ENCODE results near the gene HECW1.

Gene HECW1

GRCh38 chr7:43249823-43250145, 137.3 kb downstream of the HECW1 start:
- peak overlapping the region; percentile 53 for H3K27ac ChIP-seq (ENCODE audit: low read length)
- no peaks in the 10 kb centered on the region for H3K36me3 ChIP-seq (ENCODE audit: control insufficient read depth in 2 of 2, insufficient read depth in 2 of 2, low read length in 2 of 2)
- no peaks in the 10 kb centered on the region for H3K9me3 ChIP-seq (ENCODE audit: control insufficient read depth in 2 of 2, low read length in 2 of 2)
- peak overlapping the region; percentile 14 to 64 for H3K4me3 ChIP-seq (ENCODE audit: low read length in 2 of 2)
- no peaks in the 10 kb centered on the region for H3K27me3 ChIP-seq (ENCODE audit: control insufficient read depth in 1 of 2, insufficient read depth in 2 of 2, low read length in 2 of 2)
- peak overlapping the region; percentile 0 to 18 for H3K9ac ChIP-seq (ENCODE audit: low read length in 2 of 2)
- peaks cover 16% of the 10 kb centered on the region for H3K4me1 ChIP-seq (ENCODE audit: control insufficient read depth, insufficient read depth, low read length)

- no peak overlapping the region for H3K27ac ChIP-seq (ENCODE audit: low read length)
- H3K9ac ChIP-seq (ENCODE audit: low read length in 2 of 2): no peak overlapping the region
- no peak overlapping the region for H3K4me3 ChIP-seq (ENCODE audit: low read length in 2 of 2)
- no peaks in the 10 kb centered on the region for H3K4me1 ChIP-seq (ENCODE audit: control insufficient read depth, insufficient read depth, low read length)
- H3K9me3 ChIP-seq (ENCODE audit: control insufficient read depth in 2 of 2, low read length in 2 of 2): no peaks in the 10 kb centered on the region
- no peaks in the 10 kb centered on the region for H3K27me3 ChIP-seq (ENCODE audit: control insufficient read depth in 1 of 2, insufficient read depth in 2 of 2, low read length in 2 of 2)
- H3K36me3 ChIP-seq (ENCODE audit: control insufficient read depth in 2 of 2, insufficient read depth in 2 of 2, low read length in 2 of 2): no peaks in the 10 kb centered on the region
These were observed 148.8 kb downstream of the HECW1 start for GRCh38 chr7:43260980-43261878.

DNA sequence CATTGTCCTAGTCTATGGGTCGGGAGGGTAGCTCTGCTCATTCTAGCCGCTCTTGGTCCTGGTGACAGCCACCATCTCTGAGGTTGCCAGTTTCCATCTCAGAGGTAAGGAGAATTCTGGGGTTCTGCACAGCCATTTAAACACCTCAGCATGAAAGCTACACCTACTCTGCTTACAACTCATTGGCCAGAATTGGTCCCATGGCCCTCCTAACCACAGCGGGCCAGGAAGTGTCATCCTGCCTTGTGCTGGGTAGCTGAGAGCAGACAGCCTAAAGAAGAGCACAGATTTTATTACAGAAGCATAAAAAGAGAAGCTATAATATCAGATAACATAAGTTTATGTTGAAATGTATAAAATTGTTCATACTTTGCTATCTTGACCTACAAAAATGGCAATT, 152.7 kb downstream of the HECW1 start:
- H3K4me1 ChIP-seq (ENCODE audit: control insufficient read depth, insufficient read depth, low read length): no peaks in the 10 kb centered on the region

DNA sequence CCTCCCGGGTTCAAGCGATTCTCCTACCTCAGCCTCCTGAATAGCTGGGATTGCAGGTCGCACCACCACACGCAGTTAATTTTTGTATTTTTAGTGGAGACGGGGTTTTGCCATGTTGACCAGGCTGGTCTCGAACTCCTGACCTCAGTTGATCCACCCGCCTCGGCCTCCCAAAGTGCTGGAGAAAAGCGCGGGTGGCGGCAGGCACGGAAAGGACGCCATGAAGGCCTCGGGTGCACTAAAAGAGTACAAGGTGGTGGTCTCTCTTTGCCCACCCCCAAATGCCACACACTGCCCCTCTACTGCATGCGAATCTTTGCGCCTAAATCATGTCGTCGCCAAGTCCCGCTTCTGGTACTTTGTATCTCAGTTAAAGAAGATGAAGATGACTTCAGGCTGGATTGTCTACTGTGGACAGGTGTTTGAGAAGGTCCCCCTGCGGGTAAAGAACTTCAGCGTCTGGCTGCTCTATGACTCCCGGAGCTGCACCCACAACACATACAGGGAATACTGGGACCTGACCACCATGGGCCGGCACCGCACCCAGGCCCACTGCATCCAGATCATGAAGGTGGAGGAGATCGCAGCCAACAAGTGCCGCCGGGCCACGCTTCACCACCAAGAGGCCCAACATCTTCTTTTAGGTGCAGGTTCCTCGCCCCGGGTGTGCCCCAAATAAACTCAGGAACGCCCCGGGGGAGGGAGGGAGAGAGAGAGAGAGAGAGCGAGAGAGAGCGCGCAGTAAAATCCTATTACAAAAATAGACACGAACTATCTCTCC, 161.7 kb downstream of the HECW1 start:
- Histone ChIP-seq H3K36me3 (ENCODE audit: control insufficient read depth in 2 of 2, insufficient read depth in 2 of 2, low read length in 2 of 2) (no peaks in the 10 kb centered on the region), H3K27ac (ENCODE audit: low read length) (no peak overlapping the region), H3K9ac (ENCODE audit: low read length in 2 of 2) (no peak overlapping the region), H3K9me3 (ENCODE audit: control insufficient read depth in 2 of 2, low read length in 2 of 2) (no peaks in the 10 kb centered on the region), H3K27me3 (ENCODE audit: control insufficient read depth in 1 of 2, insufficient read depth in 2 of 2, low read length in 2 of 2) (no peaks in the 10 kb centered on the region), H3K4me1 (ENCODE audit: control insufficient read depth, insufficient read depth, low read length) (no peaks in the 10 kb centered on the region), H3K4me3 (ENCODE audit: low read length in 2 of 2) (no peak overlapping the region)

More for the DNA sequence above, 152.7 kb downstream of the HECW1 start:
- H3K27ac ChIP-seq (ENCODE audit: low read length): no peak overlapping the region
- H3K4me3 ChIP-seq (ENCODE audit: low read length in 2 of 2): no peak overlapping the region
- no peaks in the 10 kb centered on the region for H3K9me3 ChIP-seq (ENCODE audit: control insufficient read depth in 2 of 2, low read length in 2 of 2)
- H3K27me3 ChIP-seq (ENCODE audit: control insufficient read depth in 1 of 2, insufficient read depth in 2 of 2, low read length in 2 of 2): no peaks in the 10 kb centered on the region
- H3K36me3 ChIP-seq (ENCODE audit: control insufficient read depth in 2 of 2, insufficient read depth in 2 of 2, low read length in 2 of 2): no peaks in the 10 kb centered on the region
- H3K9ac ChIP-seq (ENCODE audit: low read length in 2 of 2): no peak overlapping the region

GRCh38 chr7:43274752-43275151, 162.3 kb downstream of the HECW1 start:
- Histone ChIP-seq H3K9ac (ENCODE audit: low read length in 2 of 2) (no peak overlapping the region), H3K4me3 (ENCODE audit: low read length in 2 of 2) (no peak overlapping the region), H3K9me3 (ENCODE audit: control insufficient read depth in 2 of 2, low read length in 2 of 2) (no peaks in the 10 kb centered on the region), H3K36me3 (ENCODE audit: control insufficient read depth in 2 of 2, insufficient read depth in 2 of 2, low read length in 2 of 2) (no peaks in the 10 kb centered on the region), H3K27me3 (ENCODE audit: control insufficient read depth in 1 of 2, insufficient read depth in 2 of 2, low read length in 2 of 2) (no peaks in the 10 kb centered on the region), H3K27ac (ENCODE audit: low read length) (no peak overlapping the region), H3K4me1 (ENCODE audit: control insufficient read depth, insufficient read depth, low read length) (no peaks in the 10 kb centered on the region)

- H3K27ac ChIP-seq (ENCODE audit: low read length): no peak overlapping the region
- no peak overlapping the region for H3K4me3 ChIP-seq (ENCODE audit: low read length in 2 of 2)
- H3K36me3 ChIP-seq (ENCODE audit: control insufficient read depth in 2 of 2, insufficient read depth in 2 of 2, low read length in 2 of 2): no peaks in the 10 kb centered on the region
- no peaks in the 10 kb centered on the region for H3K9me3 ChIP-seq (ENCODE audit: control insufficient read depth in 2 of 2, low read length in 2 of 2)
- H3K4me1 ChIP-seq (ENCODE audit: control insufficient read depth, insufficient read depth, low read length): no peaks in the 10 kb centered on the region
- no peak overlapping the region for H3K9ac ChIP-seq (ENCODE audit: low read length in 2 of 2)
- no peaks in the 10 kb centered on the region for H3K27me3 ChIP-seq (ENCODE audit: control insufficient read depth in 1 of 2, insufficient read depth in 2 of 2, low read length in 2 of 2)
These were observed 164.1 kb downstream of the HECW1 start for GRCh38 chr7:43276547-43276946.

DNA sequence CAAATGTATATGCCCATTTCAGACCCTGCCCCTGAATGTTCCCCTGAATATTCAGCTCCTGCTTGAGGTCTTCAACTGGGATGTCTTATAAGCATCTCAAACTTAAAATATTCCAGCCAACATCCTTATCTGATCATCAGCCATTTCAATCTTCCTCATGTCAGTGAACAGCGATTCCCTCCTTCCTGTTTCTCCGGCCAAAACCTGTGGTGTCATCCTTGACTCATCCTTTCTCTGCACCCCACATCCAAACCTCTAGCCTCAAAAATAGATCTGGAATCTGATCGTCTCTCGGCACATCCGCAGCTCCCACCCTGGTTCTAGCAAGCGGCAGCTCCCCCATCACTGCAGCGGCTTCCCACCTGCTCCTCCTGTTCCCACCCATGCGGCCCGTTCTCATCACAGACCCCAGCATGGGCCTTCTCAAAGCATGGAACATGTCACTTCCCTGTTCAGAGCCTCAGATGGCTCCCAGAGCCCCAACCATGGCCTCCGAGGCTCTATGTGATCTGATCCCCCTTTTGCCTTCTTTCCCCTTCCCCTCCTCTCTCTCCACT, 165.7 kb downstream of the HECW1 start:
- Histone ChIP-seq H3K4me1 (ENCODE audit: control insufficient read depth, insufficient read depth, low read length) (no peaks in the 10 kb centered on the region), H3K9me3 (ENCODE audit: control insufficient read depth in 2 of 2, low read length in 2 of 2) (no peaks in the 10 kb centered on the region), H3K27me3 (ENCODE audit: control insufficient read depth in 1 of 2, insufficient read depth in 2 of 2, low read length in 2 of 2) (peaks cover 0 to 2% of the 10 kb centered on the region in 2 donors), H3K4me3 (ENCODE audit: low read length in 2 of 2) (no peak overlapping the region), H3K27ac (ENCODE audit: low read length) (no peak overlapping the region), H3K36me3 (ENCODE audit: control insufficient read depth in 2 of 2, insufficient read depth in 2 of 2, low read length in 2 of 2) (no peaks in the 10 kb centered on the region), H3K9ac (ENCODE audit: low read length in 2 of 2) (no peak overlapping the region)

DNA sequence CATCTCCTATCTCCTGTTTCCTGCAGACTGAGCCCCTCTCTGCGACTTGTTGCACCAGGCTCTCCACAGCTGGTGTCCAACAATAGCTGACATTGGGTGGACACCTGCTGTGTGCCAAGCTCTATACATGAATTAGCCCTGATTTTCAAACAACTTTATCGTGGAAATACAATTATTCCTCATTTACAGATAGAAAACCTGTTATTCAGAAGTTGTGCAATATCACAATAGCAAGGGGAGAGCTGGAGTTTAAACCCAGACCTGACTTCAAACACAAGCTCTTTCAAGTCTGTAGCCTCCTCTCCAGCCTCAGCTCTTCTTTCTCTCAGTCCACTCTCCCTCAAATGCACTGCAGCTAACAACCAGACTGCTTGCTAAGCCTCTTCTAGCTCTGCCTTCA, 168.8 kb downstream of the HECW1 start:
- H3K36me3 ChIP-seq (ENCODE audit: control insufficient read depth in 2 of 2, insufficient read depth in 2 of 2, low read length in 2 of 2): no peaks in the 10 kb centered on the region
- peaks cover 0 to 4% of the 10 kb centered on the region in 2 donors for H3K9me3 ChIP-seq (ENCODE audit: control insufficient read depth in 2 of 2, low read length in 2 of 2)
- H3K4me1 ChIP-seq (ENCODE audit: control insufficient read depth, insufficient read depth, low read length): no peaks in the 10 kb centered on the region
- no peak overlapping the region for H3K4me3 ChIP-seq (ENCODE audit: low read length in 2 of 2)
- H3K27me3 ChIP-seq (ENCODE audit: control insufficient read depth in 1 of 2, insufficient read depth in 2 of 2, low read length in 2 of 2): peaks cover 0 to 2% of the 10 kb centered on the region in 2 donors
- H3K9ac ChIP-seq (ENCODE audit: low read length in 2 of 2): no peak overlapping the region
- no peak overlapping the region for H3K27ac ChIP-seq (ENCODE audit: low read length)

DNA sequence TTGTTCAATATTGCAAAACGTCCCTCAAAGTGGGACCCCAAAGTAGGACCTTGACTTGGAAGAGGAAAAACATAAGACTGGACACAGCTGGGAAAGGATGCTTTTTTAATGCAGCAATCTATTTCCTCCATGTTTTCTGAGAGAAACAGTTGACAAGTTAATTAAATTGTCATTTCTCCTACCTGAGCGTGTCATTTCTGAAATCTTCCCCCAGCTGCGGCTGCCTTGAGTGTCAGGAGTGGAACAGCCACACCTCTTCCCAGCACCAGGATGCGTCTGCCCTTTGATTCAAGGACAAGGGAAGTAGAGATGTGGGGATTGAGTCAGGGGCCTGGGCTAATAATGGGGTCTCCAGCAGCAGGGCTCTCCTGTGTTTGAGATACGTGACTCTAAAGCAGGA, 171.3 kb downstream of the HECW1 start:
- Histone ChIP-seq H3K4me1 (ENCODE audit: control insufficient read depth, insufficient read depth, low read length) (no peaks in the 10 kb centered on the region), H3K36me3 (ENCODE audit: control insufficient read depth in 2 of 2, insufficient read depth in 2 of 2, low read length in 2 of 2) (no peaks in the 10 kb centered on the region), H3K9me3 (ENCODE audit: control insufficient read depth in 2 of 2, low read length in 2 of 2) (peaks cover 0 to 9% of the 10 kb centered on the region in 2 donors), H3K27ac (ENCODE audit: low read length) (no peak overlapping the region), H3K27me3 (ENCODE audit: control insufficient read depth in 1 of 2, insufficient read depth in 2 of 2, low read length in 2 of 2) (peaks cover 0 to 2% of the 10 kb centered on the region in 2 donors), H3K9ac (ENCODE audit: low read length in 2 of 2) (no peak overlapping the region), H3K4me3 (ENCODE audit: low read length in 2 of 2) (no peak overlapping the region)

DNA sequence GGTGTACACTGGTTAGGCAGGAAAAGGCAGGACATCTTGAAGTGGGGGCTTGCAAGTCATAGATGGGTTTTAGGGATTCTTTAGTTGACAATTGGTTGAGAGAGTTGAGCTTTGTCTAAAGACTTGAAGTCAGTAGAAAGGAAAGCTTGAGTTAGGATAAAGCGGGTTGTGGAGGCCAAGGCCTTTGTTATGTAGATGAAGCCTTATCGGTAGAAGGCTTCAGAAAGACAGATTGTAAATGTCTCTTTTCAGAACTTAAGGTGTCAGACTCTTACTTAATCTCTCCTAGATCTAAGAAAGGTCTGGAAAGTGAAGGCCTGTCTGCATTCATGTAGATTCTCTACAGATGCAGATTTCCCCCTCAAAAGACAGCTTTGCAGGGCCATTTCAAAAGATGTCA, 177.4 kb downstream of the HECW1 start:
- Histone ChIP-seq H3K4me3 (ENCODE audit: low read length in 2 of 2) (no peak overlapping the region), H3K36me3 (ENCODE audit: control insufficient read depth in 2 of 2, insufficient read depth in 2 of 2, low read length in 2 of 2) (no peaks in the 10 kb centered on the region), H3K9me3 (ENCODE audit: control insufficient read depth in 2 of 2, low read length in 2 of 2) (peaks cover 9 to 19% of the 10 kb centered on the region in 2 donors), H3K4me1 (ENCODE audit: control insufficient read depth, insufficient read depth, low read length) (peaks cover 6% of the 10 kb centered on the region), H3K9ac (ENCODE audit: low read length in 2 of 2) (no peak overlapping the region), H3K27ac (ENCODE audit: low read length) (no peak overlapping the region), H3K27me3 (ENCODE audit: control insufficient read depth in 1 of 2, insufficient read depth in 2 of 2, low read length in 2 of 2) (no peaks in the 10 kb centered on the region)
